HFF-Myc (cell line): ENCODE results near the gene ZDHHC7.

Experiments used
- DNase-seq: peaks from one replicate; pipeline ENCODE4 v3.0.0-alpha.2; 2011; ENCODE audit warnings: low read depth; ENCODE audit errors: extremely low read depth
- H3K4me3 ChIP-seq: replicated peaks from 2 replicates; pipeline ENCODE4 v1.5.1; 2011; ENCODE audit warnings: low read depth, mild to moderate bottlenecking, control low read depth, low read length
- TF ChIP-seq, protein P1 (sequence below): IDR thresholded peaks from 2 replicates; pipeline ENCODE4 v1.5.1; 2012; ENCODE audit warnings: mild to moderate bottlenecking, low read depth, low read length, control low read depth; ENCODE audit errors: missing control alignments

Gene ZDHHC7

DNA sequence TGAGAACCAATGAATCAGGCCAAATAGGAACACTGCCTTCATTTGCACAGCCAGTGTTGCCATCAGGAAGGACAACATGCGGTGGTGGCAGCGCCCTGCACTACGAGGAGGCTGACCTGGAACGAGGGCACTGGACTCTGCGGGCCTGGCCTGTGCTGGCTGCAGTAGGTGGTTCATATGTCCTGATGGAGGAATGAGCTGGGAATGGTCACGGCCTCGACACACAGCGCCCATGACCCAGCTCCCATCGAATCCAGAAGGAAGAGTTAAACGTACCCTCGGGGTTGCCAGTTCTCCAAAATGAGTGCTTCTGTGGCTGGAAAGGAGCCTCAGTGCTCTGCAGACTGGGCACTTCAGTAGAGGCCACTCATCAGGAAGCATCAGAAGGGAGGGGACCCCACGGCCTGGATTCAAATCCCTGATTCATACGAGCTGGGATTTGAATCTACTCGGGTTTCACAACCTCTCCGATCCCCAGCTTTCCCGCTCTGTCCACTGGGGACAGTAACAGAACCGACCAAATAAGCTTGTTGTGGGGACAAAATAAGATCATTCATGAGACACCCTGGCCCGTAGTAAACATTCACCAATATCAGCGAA lies 85.5 kb downstream of the ZDHHC7 start:
- no peak overlapping the region for H3K4me3 ChIP-seq
- TF ChIP-seq, protein P1, sequence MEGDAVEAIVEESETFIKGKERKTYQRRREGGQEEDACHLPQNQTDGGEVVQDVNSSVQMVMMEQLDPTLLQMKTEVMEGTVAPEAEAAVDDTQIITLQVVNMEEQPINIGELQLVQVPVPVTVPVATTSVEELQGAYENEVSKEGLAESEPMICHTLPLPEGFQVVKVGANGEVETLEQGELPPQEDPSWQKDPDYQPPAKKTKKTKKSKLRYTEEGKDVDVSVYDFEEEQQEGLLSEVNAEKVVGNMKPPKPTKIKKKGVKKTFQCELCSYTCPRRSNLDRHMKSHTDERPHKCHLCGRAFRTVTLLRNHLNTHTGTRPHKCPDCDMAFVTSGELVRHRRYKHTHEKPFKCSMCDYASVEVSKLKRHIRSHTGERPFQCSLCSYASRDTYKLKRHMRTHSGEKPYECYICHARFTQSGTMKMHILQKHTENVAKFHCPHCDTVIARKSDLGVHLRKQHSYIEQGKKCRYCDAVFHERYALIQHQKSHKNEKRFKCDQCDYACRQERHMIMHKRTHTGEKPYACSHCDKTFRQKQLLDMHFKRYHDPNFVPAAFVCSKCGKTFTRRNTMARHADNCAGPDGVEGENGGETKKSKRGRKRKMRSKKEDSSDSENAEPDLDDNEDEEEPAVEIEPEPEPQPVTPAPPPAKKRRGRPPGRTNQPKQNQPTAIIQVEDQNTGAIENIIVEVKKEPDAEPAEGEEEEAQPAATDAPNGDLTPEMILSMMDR: no peak
- DNase-seq: no peak

DNA sequence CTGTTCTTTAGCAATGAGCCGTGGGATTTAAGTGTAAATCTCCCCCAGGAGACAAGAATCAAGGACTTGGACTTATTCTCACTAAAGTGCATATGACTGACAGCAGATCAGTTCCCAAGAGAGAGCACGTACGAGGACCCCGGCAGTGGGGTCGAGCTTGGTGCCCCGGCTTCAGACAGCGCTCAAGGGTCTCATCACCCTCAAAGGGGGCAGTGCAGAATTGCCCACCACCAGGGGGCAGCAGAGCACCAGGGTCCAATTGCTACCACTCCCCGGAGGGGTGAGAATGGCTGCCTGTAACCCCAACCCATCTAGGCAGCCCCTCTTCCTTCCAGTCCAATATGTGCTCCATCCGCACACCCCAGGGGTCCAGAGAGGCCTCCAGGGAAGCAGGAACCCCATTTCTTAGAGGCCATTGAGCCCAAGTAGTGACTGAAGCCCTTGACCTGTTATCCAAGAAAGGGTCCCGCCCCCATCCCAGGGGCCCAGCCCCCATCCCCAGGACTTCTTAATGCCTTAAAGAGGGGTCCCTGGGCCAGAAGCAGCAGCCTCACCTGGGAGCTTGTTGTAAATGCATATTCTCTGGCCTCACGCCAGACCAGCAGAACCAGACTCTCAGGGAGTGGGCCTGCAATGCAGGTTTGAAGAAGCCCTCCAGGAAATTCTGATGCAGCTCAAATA lies 86.1 kb downstream of the ZDHHC7 start:
- no peak overlapping the region for H3K4me3 ChIP-seq
- no peak for DNase-seq
- TF ChIP-seq, protein P1: peak; percentile 90

DNA sequence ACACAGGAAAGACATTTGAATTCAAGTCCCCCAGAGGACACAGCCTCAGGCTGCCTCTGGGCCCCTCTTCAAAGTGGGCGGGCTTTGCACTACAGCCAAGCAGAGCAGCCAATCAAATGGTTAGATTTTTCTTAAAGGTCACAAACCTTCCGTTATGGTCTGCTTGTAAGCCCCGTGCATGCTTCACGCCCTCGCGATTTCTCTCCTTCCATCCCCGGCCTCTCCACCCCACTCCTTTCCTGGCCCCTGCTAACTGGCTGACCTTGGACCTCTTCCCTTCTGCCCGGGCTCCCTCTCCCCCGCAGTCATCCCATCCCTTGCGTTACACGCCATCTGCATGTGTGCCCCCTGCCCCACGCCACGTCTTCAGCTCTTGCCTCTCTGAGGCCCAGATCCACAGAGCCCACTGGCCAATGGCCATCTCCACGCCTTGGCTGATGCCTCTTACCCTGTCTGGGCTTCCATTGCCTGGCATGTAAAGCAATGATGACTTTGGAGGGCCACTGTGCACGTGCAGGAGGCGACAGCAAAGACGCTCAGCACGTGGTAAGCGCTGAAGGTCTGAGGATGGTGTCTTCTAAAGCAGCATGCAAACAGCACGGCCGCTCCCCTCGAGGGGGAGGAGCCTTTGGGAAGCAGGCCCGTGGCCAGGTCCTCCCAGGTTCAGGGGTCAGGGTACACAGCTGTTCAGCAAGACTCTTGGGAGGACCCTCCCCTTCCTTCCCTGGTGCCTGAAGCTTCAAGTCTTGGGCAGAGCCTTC lies 86.8 kb downstream of the ZDHHC7 start:
- TF ChIP-seq, protein P1: no peak
- H3K4me3 ChIP-seq: no peak overlapping the region
- no peak for DNase-seq
